ENCODE measurements around the gene TINCR. TPM values are rescaled to one million over a fixed set of nuclear protein-coding genes. Genes with fewer than 3 reads are reported as not detected.

TINCR gene
- total and polyA plus RNA-seq, 10 donors: 0.05 to 0.73 (median 0.26) TPM; not detected in 2

DNA sequence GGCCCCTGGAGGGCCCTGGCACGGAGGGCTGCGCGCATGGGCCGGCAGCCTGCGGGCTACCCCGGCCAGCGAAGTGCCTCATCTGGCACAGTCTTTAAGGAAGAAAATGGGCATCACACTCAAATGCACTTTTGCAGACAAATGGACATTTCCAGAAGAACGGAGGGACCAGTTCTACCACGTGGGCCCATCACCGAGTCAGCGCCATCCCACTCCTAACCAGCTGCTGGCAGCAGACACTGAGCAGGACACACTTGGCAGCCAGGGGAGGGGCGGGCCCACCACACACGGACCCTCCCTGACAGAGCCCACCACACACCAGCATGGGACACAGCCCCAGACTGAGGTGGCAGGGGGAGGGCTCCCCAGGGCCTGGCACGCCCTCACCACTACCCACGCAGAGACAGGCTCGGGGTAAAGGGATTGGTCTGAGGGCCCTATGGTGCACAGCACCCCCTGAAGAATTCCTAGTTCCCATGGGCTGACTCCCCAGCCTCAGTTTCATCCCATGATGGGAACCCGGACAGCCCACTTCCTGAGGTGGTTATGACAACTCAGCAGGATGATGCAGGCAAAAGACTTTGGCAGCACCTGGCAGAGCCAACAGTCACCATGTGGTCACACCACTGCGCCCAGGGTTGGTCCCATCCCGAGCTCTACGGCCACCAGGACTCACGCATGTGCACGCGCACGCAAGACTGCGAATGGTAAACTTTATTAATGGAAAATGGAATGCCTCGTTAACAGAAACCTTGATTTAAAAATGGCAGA, 18.7 kb upstream of the TINCR start:
- TF ChIP-seq POLR2AphosphoS5 (IDR thresholded peaks at IDR 0.05) (peak in 1 of 3 donors; percentile 51), CTCF (IDR thresholded peaks at IDR 0.05 in 8 of 11, conservative IDR thresholded peaks at IDR 0.05 in 3 of 11) (no peak)
- Histone ChIP-seq H3K27ac (peak overlapping the region in 4 of 8 donors; percentile 8 to 59 (median 30)), H3K9me3 (no peaks in the 10 kb centered on the region), H3K27me3 (replicated peaks in 1 of 7) (no peaks in the 10 kb centered on the region), H3K4me1 (peaks cover 6 to 24% (median 13%) of the 10 kb centered on the region in 6 donors), H3K4me3 (no peak overlapping the region), H3K36me3 (peaks cover 6 to 97% (median 64%) of the 10 kb centered on the region in 6 donors)
- DNase-seq: no peak
- intact Hi-C loops (cut with DNase I; ENCODE audit: low total_unique reads): no loop called here
- WGBS, 5 donors: 64 to 72% (median 69%) methylated on average over 23 to 26 of the region's 26 CpGs

DNA sequence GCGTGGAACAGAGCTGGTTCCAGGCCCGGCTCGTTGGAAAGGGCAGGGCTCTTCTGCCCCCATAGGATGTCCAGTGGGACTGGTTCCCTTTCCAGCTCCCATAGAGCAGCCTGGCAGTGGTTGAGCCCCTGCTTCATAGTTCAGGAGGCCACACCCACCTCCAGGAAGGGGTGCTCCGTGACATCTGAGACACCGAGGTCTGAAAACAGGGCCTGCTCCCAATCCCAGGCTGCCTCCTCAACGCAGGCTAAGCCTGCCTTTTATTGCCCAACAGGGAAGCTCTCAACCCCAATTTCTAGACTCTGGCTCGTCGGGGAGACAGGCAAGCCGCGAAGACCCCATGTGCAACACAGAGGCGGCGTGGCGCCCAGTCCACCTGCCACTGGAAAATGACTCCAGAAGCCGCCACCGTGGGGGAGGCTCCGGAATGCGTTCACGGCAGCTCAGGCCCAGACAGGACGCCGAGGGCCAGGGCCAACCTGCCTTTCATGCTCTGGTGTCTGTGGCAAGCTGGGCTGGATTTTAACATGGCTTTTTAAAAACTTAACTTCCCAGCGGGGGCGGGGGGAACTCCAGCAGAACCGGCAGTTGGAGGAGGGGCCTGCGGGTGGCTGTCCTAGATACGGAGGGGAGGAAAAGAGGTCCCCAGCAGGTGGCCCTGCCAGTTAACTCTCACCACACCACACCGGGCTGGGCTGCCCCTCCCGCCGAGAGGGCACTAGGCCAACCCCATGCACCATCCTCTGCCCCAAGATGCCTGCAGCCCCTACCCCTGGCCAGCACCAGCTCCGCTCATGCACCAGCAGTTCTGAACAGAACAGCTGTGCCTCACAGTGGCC, 17.9 kb upstream of the TINCR start:
- Histone ChIP-seq H3K27me3 (replicated peaks in 1 of 7) (no peaks in the 10 kb centered on the region), H3K27ac (peak overlapping the region in 5 of 8 donors; percentile 8 to 59 (median 19)), H3K36me3 (peaks cover 6 to 95% (median 56%) of the 10 kb centered on the region in 6 donors), H3K4me3 (no peak overlapping the region), H3K4me1 (peaks cover 6 to 24% (median 13%) of the 10 kb centered on the region in 6 donors), H3K9me3 (no peaks in the 10 kb centered on the region)
- DNase-seq: no peak
- 17 to 43% (median 29%) methylated on average over 20 to 29 of the region's 29 CpGs for WGBS, 5 donors
- TF ChIP-seq POLR2A (IDR thresholded peaks at IDR 0.05) (no peak), CTCF (IDR thresholded peaks at IDR 0.05 in 8 of 11, conservative IDR thresholded peaks at IDR 0.05 in 3 of 11) (no peak), POLR2AphosphoS5 (IDR thresholded peaks at IDR 0.05) (peak in 2 of 3 donors; percentile 33 to 59)
- intact Hi-C loops (cut with DNase I; ENCODE audit: low total_unique reads): no loop called here

GRCh38 chr19:5580161-5580571, 12.4 kb upstream of the TINCR start:
- DNase-seq: no peak
- no peaks in the 10 kb centered on the region for H3K27me3 ChIP-seq (replicated peaks in 1 of 7)
- H3K36me3 ChIP-seq: peaks cover 0 to 48% (median 11%) of the 10 kb centered on the region in 6 donors
- no peak overlapping the region for H3K27ac ChIP-seq
- H3K4me3 ChIP-seq: no peak overlapping the region
- H3K4me1 ChIP-seq: peaks cover 0 to 12% (median 8%) of the 10 kb centered on the region in 6 donors
- peaks cover 0 to under 1% (median 0%) of the 10 kb centered on the region in 8 donors for H3K9me3 ChIP-seq
- no peak for TF ChIP-seq POLR2AphosphoS5 (IDR thresholded peaks at IDR 0.05)
- intact Hi-C loops (cut with DNase I; ENCODE audit: low total_unique reads): no loop called here
- WGBS, 5 donors: 49 to 64% (median 57%) methylated on average over 11 to 12 of the region's 12 CpGs

DNA sequence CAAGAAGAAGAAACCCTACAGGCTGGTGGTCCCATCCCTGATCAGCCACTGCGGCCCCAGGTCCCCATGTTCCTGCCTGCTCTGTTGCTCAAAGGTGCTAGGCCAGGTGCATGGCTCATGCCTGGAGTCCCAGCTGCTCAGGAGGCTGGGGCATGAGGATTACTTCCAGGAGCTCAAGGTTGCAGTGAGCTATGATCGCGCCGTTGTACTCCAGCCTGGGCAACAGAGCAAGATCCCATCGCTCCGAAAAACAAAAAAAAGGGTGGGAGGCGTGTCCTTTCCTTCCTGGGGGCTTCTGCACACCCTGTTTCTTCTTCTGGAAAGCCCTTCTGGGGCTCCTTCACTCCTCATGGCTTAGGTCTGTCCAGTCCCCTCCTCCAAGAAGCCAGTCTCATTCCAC, 11.9 kb upstream of the TINCR start:
- intact Hi-C loops (cut with DNase I; ENCODE audit: low total_unique reads): loop anchor here (5.0 kb wide), 1 partner anchor 532 kb away; no protein-coding TSS in a partner anchor
- TF ChIP-seq POLR2A (IDR thresholded peaks at IDR 0.05): no peak
- no peak for TF ChIP-seq POLR2AphosphoS5 (IDR thresholded peaks at IDR 0.05)
- no peak for TF ChIP-seq CTCF (IDR thresholded peaks at IDR 0.05 in 8 of 11, conservative IDR thresholded peaks at IDR 0.05 in 3 of 11)
- no peaks in the 10 kb centered on the region for H3K27me3 ChIP-seq (replicated peaks in 1 of 7)
- peaks cover 0 to 5% (median 0%) of the 10 kb centered on the region in 8 donors for H3K9me3 ChIP-seq
- H3K4me3 ChIP-seq: no peak overlapping the region
- no peak overlapping the region for H3K27ac ChIP-seq
- WGBS, 5 donors: 93 to 96% (median 95%) methylated on average over 6 to 7 of the region's 7 CpGs
- peaks cover 0 to 45% (median 11%) of the 10 kb centered on the region in 6 donors for H3K36me3 ChIP-seq
- H3K4me1 ChIP-seq: peaks cover 0 to 11% (median 7%) of the 10 kb centered on the region in 6 donors
- DNase-seq: no peak
